Measurements from ENCODE around the gene UTP3. TPM values are rescaled to one million over a fixed set of nuclear protein-coding genes. Genes with fewer than 3 reads are reported as not detected.

The UTP3 gene
- total RNA-seq, 1 donor from 2014 or later: 15.0 TPM

- no peak for DNase-seq
- no peak for ATAC-seq (ENCODE audit: poor library complexity)
- intact Hi-C loops (cut with DNase I): no loop called here
Observed at GRCh38 chr4:70737409-70737808, 49.1 kb downstream of the UTP3 start.

GRCh38 chr4:70739496-70740337 lies 51.4 kb downstream of the UTP3 start:
- no peak for DNase-seq
- intact Hi-C loops (cut with DNase I): no loop called here
- ATAC-seq (ENCODE audit: poor library complexity): no peak

Other genes starting within 250 kb of the UTP3 start
- gene MUC7, start 216.3 kb upstream of the UTP3 start, total RNA-seq: not detected
- gene AMTN, start 170.0 kb upstream of the UTP3 start, total RNA-seq: not detected
- not detected for gene AMBN, start 96.3 kb upstream of the UTP3 start, total RNA-seq
- 3.8 TPM for gene ENAM, start 59.8 kb upstream of the UTP3 start, total RNA-seq
- 4.4 TPM for gene JCHAIN, start 22.0 kb upstream of the UTP3 start, total RNA-seq
- 19.4 TPM for gene RUFY3, start 33.4 kb downstream of the UTP3 start, total RNA-seq
- gene GRSF1, start 151.4 kb downstream of the UTP3 start, total RNA-seq: 105 TPM
- gene MOB1B, start 213.8 kb downstream of the UTP3 start, total RNA-seq: 22.0 TPM